Gastrocnemius medialis (tissue), 4 donors: ENCODE data around the gene DDX49.

Experiments
- POLR2A ChIP-seq, 2 donors: fragments of 450-650 bp; IDR thresholded peaks; one replicate each; pipeline ENCODE4 v1.6.1; 2017; ENCODE audit warnings: antibody characterized with exemption in 2 of 2, mild to moderate bottlenecking in 2 of 2, moderate library complexity in 2 of 2
- TF ChIP-seq, protein P1 (sequence below), 5 experiments: fragments of 450-650 bp in 3 of 5; fragments of 200-600 bp in 2 of 5; sonication (generic) in 2 of 5; IDR thresholded peaks in 4 of 5; conservative IDR thresholded peaks in 1 of 5; 1 replicate in 4 of 5; 2 replicates in 1 of 5; pipeline ENCODE4 v1.5.1; 2016 to 2019; ENCODE audit warnings: antibody characterized with exemption in 5 of 5, mild to moderate bottlenecking in 3 of 5, moderate library complexity in 3 of 5

DNA sequence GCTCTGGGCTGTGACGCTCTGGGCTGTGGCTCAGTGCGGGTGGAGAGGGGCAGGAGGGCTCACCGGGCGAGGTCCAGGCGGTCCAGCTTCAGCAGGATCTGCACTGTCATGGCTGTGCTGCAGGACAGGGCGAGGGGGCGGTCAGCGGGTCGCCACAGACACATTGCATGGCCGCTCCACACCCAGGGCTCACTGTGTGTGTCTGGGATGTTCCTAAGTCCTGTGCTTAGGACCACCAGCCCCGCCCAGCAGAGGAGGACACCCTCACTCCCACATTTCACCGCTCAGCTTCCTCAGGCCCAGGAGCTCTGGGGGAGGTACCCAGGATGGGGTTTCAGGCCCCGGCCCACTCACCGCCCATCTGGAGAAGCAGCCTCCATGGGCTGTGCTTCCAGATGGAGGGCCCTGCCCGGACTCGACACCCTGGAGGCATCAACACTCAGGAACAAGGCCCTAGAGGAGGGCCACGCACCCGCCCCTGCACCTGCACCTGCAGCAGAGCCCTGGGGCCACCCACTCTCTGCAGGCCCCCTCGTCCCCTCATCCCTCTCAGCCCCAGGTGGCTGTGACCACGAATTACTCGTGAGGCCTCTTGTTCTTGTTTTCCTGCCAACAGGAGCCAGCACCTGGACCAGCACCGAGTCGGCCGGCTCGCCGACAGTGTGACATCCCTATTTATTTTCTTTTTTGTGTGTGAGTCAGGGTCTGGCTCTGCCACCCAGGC is 13.8 kb upstream of the DDX49 start:
- TF ChIP-seq, protein P1, sequence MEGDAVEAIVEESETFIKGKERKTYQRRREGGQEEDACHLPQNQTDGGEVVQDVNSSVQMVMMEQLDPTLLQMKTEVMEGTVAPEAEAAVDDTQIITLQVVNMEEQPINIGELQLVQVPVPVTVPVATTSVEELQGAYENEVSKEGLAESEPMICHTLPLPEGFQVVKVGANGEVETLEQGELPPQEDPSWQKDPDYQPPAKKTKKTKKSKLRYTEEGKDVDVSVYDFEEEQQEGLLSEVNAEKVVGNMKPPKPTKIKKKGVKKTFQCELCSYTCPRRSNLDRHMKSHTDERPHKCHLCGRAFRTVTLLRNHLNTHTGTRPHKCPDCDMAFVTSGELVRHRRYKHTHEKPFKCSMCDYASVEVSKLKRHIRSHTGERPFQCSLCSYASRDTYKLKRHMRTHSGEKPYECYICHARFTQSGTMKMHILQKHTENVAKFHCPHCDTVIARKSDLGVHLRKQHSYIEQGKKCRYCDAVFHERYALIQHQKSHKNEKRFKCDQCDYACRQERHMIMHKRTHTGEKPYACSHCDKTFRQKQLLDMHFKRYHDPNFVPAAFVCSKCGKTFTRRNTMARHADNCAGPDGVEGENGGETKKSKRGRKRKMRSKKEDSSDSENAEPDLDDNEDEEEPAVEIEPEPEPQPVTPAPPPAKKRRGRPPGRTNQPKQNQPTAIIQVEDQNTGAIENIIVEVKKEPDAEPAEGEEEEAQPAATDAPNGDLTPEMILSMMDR (IDR thresholded peaks at IDR 0.05 in 4 of 5, conservative IDR thresholded peaks at IDR 0.05 in 1 of 5): no peak
- no peak for TF ChIP-seq POLR2A (IDR thresholded peaks at IDR 0.05)
